OCI-LY7 (cell line): Measurements from ENCODE around the gene KAT2B. TPM values are rescaled to one million over a fixed set of nuclear protein-coding genes. Genes with fewer than 3 reads are reported as not detected.
A peak's percentile ranks its signal among the peaks of the same experiment; 100 is the strongest.

Source experiments
- BruUV-seq: library from RNA; stranded (reverse); fragments of 400-500 nt; replicated peaks from 2 replicates; lab custom pipeline; 2021; lab: Mats Ljungman, UMichigan
- CTCF ChIA-PET: fragments of 300-600 bp; sonication (Branson Sonifier 250); formaldehyde crosslinking; loops from one replicate; lab custom pipeline; 2022; ENCODE audit warnings: antibody characterized with exemption; ENCODE audit not compliant: unreplicated experiment; lab: Charles Lee
- POLR2A ChIA-PET: fragments of 300-600 bp; sonication (Branson Sonifier 250); formaldehyde crosslinking; loops from one replicate; lab custom pipeline; 2022; ENCODE audit warnings: antibody characterized with exemption; lab: Charles Lee
- DNase-seq: peaks from one replicate; pipeline ENCODE4 v3.0.0-alpha.2; 2015; ENCODE audit warnings: low spot score
- H2AFZ ChIP-seq: fragments of 200-600 bp; sonication (generic), shearing (Covaris generic); 2 replicates; pipeline ENCODE4 v1.6.1; 2014; ENCODE audit warnings: mild to moderate bottlenecking, antibody characterized with exemption, low read length, moderate library complexity
- H3K27ac ChIP-seq: fragments of 200-600 bp; sonication (generic); 2 replicates; pipeline ENCODE4 v1.5.1; 2014; ENCODE audit warnings: mixed run types, low read depth, mild to moderate bottlenecking, moderate library complexity, low read length, inconsistent platforms; ENCODE audit not compliant: poor library complexity, severe bottlenecking
- H3K36me3 ChIP-seq: fragments of 200-600 bp; sonication (generic); 2 replicates; pipeline ENCODE4 v1.6.1; 2014; ENCODE audit warnings: mild to moderate bottlenecking, antibody characterized with exemption, low read length, moderate library complexity, mixed read lengths; ENCODE audit not compliant: insufficient read depth
- H3K4me1 ChIP-seq: fragments of 200-600 bp; sonication (generic); 2 replicates; pipeline ENCODE4 v1.5.1; 2014; ENCODE audit warnings: mild to moderate bottlenecking, low read length; ENCODE audit not compliant: insufficient read depth, poor library complexity, severe bottlenecking
- H3K4me2 ChIP-seq: fragments of 200-600 bp; sonication (generic); 2 replicates; pipeline ENCODE4 v1.6.1; 2014; ENCODE audit warnings: mild to moderate bottlenecking, low read length
- H3K4me3 ChIP-seq: fragments of 200-600 bp; sonication (generic); 2 replicates; pipeline ENCODE4 v1.5.1; 2014; ENCODE audit warnings: mild to moderate bottlenecking, low read depth, low read length; ENCODE audit not compliant: poor library complexity, severe bottlenecking
- H3K79me2 ChIP-seq: fragments of 200-600 bp; sonication (generic); 2 replicates; pipeline ENCODE4 v1.6.1; 2016; ENCODE audit warnings: low read depth, mild to moderate bottlenecking, low read length, moderate library complexity, mixed read lengths; ENCODE audit not compliant: insufficient read depth
- H3K9me2 ChIP-seq: fragments of 200-600 bp; sonication (generic); 2 replicates; pipeline ENCODE4 v1.6.1; 2016; ENCODE audit warnings: mild to moderate bottlenecking, low read length, mixed read lengths; ENCODE audit not compliant: insufficient read depth
- H3K9me3 ChIP-seq: fragments of 200-600 bp; sonication (generic); 2 replicates; pipeline ENCODE4 v1.6.1; 2014; ENCODE audit warnings: mild to moderate bottlenecking, mixed run types, low read length, mixed read lengths
- H4K20me1 ChIP-seq: fragments of 200-600 bp; sonication (generic); 2 replicates; pipeline ENCODE4 v1.6.1; 2014; ENCODE audit warnings: mild to moderate bottlenecking, antibody characterized with exemption, low read length, moderate library complexity, mixed read lengths; ENCODE audit not compliant: insufficient read depth
- CTCF ChIP-seq: fragments of 200-600 bp; sonication (generic); conservative IDR thresholded peaks from 2 replicates; pipeline ENCODE4 v1.5.1; 2014; ENCODE audit warnings: mild to moderate bottlenecking, antibody characterized with exemption, low read length, moderate library complexity, mixed read lengths
- EZH2phosphoT487 ChIP-seq: fragments of 200-600 bp; sonication (generic); IDR thresholded peaks from 2 replicates; pipeline ENCODE4 v1.6.1; 2018; ENCODE audit warnings: low read depth, borderline replicate concordance, mild to moderate bottlenecking, mixed run types, antibody characterized with exemption, low read length, moderate library complexity, mixed read lengths
- intact Hi-C: fragments of 100-400 bp; cut with micrococcal nuclease; formaldehyde crosslinking; loops from one replicate; pipeline ENCODE4 v1.10.0; 2022; ENCODE audit not compliant: unreplicated experiment
- total RNA-seq, 2 experiments: library from RNA; depleted of rRNA in 1 of 2; stranded (reverse); fragments of >200 nt in 1 of 2; shearing (Covaris generic) in 1 of 2; gene quantifications; 2 replicates each; pipeline ENCODE4 v1.2.3, GENCODE V29; 2014 to 2022

Gene KAT2B
- total RNA-seq, 2 experiments from 2014 or later: 24.2 to 32.9 TPM

GRCh38 chr3:20052851-20053250 lies 12.6 kb downstream of the KAT2B start:
- Histone ChIP-seq H3K4me2 (no peak overlapping the region), H3K9me2 (no peaks in the 10 kb centered on the region), H3K9me3 (no peaks in the 10 kb centered on the region), H3K27ac (no peak overlapping the region), H3K4me1 (peaks cover 59% of the 10 kb centered on the region), H3K79me2 (peaks cover 70% of the 10 kb centered on the region; the same call in 1 of the 2 replicates), H2AFZ (no peak overlapping the region), H4K20me1 (no peaks in the 10 kb centered on the region), H3K4me3 (no peak overlapping the region), H3K36me3 (no peaks in the 10 kb centered on the region)
- no peak for TF ChIP-seq EZH2phosphoT487
- TF ChIP-seq CTCF: no peak
- CTCF ChIA-PET: no interaction called here
- no TSS peak for BruUV-seq
- intact Hi-C loops: no loop called here
- POLR2A ChIA-PET: interaction anchor here (0.6 to 1.3 kb wide), 3 partner anchors 24 to 133 kb away, joined by 3 to 4 read pairs (median 4); no protein-coding TSS in a partner anchor
- DNase-seq: no peak

- H3K9me2 ChIP-seq: no peaks in the 10 kb centered on the region
- no peaks in the 10 kb centered on the region for H3K9me3 ChIP-seq
- H4K20me1 ChIP-seq: no peaks in the 10 kb centered on the region
- peaks cover 60% of the 10 kb centered on the region; the same call in 1 of the 2 replicates for H3K79me2 ChIP-seq
- ChIA-PET CTCF (no interaction called here), POLR2A (no interaction called here)
- no peak overlapping the region for H2AFZ ChIP-seq
- peak overlapping the region; percentile 63 for H3K4me2 ChIP-seq
- peak overlapping the region; percentile 27 for H3K4me3 ChIP-seq
- H3K36me3 ChIP-seq: no peaks in the 10 kb centered on the region
- TF ChIP-seq CTCF (no peak), EZH2phosphoT487 (no peak)
- H3K4me1 ChIP-seq: peaks cover 42% of the 10 kb centered on the region
- H3K27ac ChIP-seq: peak overlapping the region; percentile 48
- no TSS peak for BruUV-seq
- intact Hi-C loops: no loop called here
- DNase-seq: peak; percentile 56
These were observed 14.3 kb downstream of the KAT2B start for GRCh38 chr3:20054549-20054987.

- ChIA-PET POLR2A (interaction anchor here (0.5 to 1.5 kb wide), 3 partner anchors 11 to 131 kb away, joined by 3 to 4 read pairs (median 3); partner anchors contain the start of gene SGO1), CTCF (no interaction called here)
- no TSS peak for BruUV-seq
- DNase-seq: peak; percentile 62
- Histone ChIP-seq H2AFZ (no peak overlapping the region), H3K79me2 (peaks cover 56% of the 10 kb centered on the region; the same call in 1 of the 2 replicates), H4K20me1 (no peaks in the 10 kb centered on the region), H3K9me2 (no peaks in the 10 kb centered on the region), H3K27ac (peak overlapping the region; percentile 48), H3K4me3 (peak overlapping the region; percentile 27), H3K4me2 (peak overlapping the region; percentile 63), H3K9me3 (no peaks in the 10 kb centered on the region), H3K4me1 (peaks cover 36% of the 10 kb centered on the region), H3K36me3 (no peaks in the 10 kb centered on the region)
- no peak for TF ChIP-seq EZH2phosphoT487
- no peak for TF ChIP-seq CTCF
- intact Hi-C loops: no loop called here
These were observed 15.0 kb downstream of the KAT2B start for GRCh38 chr3:20055020-20055775.
